Measurements from ENCODE around the gene ELOVL7.

DNA sequence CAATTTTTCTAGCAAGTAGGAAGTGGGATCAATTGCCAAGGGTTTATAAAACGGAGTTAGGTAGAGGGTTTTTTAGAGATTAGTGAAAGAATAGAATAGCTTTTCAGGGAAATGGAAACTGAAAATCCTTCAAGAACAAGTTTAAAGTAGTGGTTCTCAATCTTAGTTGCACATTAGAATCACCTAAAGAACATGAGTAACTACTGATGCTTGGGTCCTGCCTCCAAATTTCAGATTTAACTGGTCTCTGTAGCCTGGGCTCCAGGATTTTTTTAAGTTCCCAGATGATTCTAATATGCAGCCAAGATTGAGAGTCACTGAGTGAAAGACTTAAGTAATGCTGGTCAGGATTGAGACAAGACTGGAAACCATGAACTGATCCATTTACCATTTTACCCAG lies 20.5 kb downstream of the ELOVL7 start:
- TF ChIP-seq, protein P1, sequence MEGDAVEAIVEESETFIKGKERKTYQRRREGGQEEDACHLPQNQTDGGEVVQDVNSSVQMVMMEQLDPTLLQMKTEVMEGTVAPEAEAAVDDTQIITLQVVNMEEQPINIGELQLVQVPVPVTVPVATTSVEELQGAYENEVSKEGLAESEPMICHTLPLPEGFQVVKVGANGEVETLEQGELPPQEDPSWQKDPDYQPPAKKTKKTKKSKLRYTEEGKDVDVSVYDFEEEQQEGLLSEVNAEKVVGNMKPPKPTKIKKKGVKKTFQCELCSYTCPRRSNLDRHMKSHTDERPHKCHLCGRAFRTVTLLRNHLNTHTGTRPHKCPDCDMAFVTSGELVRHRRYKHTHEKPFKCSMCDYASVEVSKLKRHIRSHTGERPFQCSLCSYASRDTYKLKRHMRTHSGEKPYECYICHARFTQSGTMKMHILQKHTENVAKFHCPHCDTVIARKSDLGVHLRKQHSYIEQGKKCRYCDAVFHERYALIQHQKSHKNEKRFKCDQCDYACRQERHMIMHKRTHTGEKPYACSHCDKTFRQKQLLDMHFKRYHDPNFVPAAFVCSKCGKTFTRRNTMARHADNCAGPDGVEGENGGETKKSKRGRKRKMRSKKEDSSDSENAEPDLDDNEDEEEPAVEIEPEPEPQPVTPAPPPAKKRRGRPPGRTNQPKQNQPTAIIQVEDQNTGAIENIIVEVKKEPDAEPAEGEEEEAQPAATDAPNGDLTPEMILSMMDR (IDR thresholded peaks at IDR 0.05) = no peak
- no peak for TF ChIP-seq EZH2phosphoT487 (IDR thresholded peaks at IDR 0.05)

All from neural progenitor cell (in vitro differentiated cells).